Measurements from ENCODE around the gene VPS45. TPM values are rescaled to one million over a fixed set of nuclear protein-coding genes. Genes with fewer than 3 reads are reported as not detected.

The VPS45 gene
- total RNA-seq, 2 donors from 2014 or later: 27.3 to 32.0 TPM

DNA sequence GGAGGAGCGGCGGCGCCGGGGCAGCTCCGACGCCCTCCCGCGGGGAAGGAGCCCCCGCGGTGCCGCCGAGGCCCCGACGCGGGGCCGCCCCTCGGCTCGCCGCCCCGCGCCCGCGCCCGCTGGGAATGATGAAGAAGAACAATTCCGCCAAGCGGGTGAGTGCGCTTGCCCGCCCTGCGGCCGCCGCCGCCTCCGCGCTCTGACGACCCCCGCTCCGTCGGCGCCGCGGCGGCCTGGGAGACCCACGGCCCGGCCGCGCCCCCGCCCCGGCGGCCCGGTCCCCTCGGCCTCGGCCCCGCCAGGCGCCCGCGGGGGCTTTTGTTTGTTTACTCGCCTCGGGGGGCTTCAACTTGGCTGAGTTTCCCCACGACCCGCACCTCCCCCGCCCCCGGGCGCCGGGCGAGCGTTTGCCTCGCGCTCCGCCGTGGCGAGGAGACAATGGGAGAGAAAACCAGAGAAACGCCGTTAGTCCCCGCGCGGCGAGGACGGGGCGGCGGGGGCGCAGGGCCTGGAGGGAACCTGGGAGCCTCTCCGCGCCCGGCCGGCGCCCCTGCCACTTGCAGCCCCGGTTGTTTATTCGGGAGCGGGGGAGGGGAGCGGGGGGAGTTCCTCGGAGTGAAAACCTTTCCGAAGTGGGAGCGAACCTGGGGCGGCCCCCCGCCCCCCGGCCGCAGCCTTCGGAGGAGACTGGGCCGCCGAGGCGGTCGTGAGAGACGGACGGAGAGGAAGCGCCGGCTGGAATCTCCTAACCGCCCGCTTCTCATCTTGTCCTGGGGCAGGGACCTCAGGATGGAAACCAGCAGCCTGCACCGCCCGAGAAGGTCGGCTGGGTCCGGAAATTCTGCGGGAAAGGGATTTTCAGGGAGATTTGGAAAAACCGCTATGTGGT lies 82.8 kb downstream of the VPS45 start:
- ATAC-seq: no peak
- DNase-seq: peak in 1 of 2 donors; percentile 54
- intact Hi-C loops (cut with DNase I, micrococcal nuclease): no loop called here

DNA sequence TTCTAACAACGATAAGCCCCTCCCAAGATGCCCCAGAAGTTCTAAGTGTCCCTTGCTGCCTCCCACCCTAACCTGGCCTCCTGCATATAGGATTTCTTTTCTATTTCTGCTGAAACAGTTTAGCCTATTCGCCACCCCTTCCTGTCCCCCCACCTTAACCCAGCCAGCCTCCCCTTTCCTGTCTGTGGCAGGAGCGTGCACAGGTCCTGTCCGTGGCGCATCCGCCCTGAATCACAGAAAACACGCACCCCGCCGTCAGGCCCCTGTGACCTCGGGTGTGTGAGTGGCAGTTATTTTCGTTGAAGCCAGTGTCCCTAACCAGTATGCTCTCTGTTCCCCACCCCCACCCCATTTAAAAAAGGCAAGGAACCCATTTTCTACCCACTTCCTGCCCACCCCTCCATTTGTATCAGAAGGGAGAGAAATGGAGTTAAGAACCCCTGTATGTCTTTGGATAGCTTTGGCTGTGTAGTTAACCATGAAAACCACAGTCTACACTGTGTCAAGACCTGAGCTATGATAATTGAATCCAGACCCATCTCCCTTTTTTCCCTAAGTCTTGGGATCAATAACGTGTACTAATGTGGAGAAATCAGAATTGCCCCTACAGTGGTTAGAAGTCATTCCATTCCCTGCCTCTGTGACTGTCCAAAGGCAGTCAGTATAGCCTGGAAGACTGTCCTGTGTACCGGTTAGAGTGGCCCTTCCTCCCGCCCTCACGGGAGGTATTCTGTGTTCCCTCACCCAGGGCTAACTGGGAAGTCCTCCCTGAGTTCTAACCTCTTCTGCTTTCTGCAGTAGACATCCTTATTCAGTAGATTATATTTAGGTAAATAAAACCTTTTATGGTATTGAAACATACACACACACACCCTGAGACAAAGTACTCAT lies 84.0 kb downstream of the VPS45 start:
- intact Hi-C loops (cut with DNase I, micrococcal nuclease): no loop called here
- ATAC-seq (peak; percentile 56), DNase-seq (peak; percentile 51 to 63)

DNA sequence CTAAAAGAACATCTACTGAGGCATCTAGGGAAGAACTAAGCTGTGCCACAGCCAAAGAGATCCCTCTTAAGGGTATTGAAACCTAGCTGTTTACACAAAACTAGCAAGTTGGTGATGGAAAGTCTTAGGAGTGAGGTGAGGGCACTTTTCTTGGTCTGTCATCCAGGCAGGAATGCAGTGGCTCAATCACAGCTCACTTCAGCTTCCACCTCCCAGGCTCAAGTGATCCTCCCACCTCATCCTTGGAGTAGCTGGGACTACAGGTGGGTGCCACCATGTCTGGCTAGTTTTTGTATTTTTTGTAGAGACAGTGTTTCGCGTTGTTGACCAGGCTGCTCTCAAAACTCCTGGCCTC lies 84.6 kb downstream of the VPS45 start:
- intact Hi-C loops (cut with DNase I, micrococcal nuclease): no loop called here
- no peak for ATAC-seq
- DNase-seq: no peak

DNA sequence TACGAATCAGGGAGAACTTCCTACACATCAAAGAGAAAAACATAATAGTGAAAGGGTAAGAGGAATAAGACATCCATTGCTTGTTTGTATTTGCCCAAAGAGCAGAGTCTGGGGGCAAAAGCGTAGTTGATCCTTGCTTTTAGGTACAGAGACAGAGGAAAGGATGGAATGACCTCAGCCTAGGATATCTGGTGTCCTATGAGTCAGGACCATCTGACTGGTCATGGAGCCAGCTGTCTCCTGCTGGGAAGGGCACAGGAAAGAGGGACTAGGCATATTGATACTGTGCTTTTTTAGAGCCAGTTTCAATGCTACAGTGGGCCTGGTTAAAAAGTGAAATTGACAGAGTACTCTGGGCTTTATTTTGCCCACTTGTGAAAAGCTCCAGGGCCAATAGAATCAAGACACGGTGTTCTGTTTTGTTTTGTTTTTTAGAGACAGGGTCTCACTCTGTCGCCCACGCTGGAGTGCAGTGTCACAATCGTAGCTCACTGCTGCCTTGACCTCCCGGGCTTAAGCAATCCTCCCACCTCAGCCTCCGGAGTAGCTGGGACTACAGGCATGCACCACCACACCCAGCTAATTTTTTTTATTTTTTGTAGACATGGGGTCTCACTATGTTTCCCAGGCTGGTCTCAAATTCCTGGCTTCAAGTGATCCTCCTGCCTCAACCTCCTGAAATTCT lies 85.3 kb downstream of the VPS45 start:
- no peak for DNase-seq
- intact Hi-C loops (cut with DNase I, micrococcal nuclease): no loop called here
- no peak for ATAC-seq

DNA sequence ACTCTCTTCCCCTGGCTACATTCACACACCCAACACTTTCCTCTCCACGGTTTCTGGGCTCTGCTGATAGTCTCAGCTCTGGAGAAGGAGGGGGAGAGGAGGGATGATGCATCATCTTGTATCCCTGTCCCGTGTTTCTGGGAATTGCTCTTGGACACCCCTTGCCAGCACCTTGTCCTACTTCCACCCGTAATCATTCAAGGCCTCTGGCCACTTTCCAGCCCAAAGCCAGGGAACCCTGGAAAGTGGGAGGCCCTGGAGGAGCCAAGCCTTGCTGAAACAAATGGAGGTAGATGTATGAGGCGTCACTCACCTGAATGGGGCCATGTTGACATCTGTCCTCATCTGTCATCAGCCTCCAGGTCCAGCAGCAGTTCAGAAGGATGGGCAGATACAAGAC lies 86.6 kb downstream of the VPS45 start:
- ATAC-seq (no peak), DNase-seq (peak in 1 of 2 donors; percentile 62)
- intact Hi-C loops (cut with DNase I, micrococcal nuclease): no loop called here

DNA sequence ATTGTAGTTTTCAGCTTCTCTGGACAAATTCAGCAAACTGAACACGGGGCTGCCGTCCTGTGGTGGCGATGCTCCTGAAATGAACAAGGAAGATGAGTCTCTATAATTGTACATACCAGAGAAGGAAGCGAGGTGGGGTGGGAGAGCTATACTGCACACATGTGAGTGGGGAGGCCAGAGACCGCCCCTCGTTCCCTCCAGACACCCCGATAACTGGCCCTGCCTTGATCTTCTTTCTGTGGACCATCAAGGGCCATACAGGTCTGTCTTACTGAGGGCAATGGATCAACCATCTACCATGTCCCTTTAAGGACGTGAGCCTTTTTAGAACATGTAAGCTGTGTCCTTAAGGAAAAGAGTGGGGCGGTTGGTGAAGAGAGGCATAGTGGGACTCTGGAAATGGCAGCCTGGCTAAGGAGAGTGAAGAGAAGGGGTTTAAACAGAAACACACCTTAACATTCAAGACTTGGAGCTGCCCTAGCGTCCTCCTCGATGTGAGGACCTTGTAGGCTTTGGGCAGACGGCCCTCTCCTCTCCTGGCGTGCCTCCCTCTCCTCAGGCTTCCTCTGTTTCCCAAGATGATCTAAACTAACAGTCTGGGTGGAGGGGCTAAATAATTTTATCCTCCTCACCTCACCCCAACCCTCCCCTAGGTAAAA lies 88.0 kb downstream of the VPS45 start:
- DNase-seq: no peak
- intact Hi-C loops (cut with DNase I, micrococcal nuclease): no loop called here
- ATAC-seq: no peak

DNA sequence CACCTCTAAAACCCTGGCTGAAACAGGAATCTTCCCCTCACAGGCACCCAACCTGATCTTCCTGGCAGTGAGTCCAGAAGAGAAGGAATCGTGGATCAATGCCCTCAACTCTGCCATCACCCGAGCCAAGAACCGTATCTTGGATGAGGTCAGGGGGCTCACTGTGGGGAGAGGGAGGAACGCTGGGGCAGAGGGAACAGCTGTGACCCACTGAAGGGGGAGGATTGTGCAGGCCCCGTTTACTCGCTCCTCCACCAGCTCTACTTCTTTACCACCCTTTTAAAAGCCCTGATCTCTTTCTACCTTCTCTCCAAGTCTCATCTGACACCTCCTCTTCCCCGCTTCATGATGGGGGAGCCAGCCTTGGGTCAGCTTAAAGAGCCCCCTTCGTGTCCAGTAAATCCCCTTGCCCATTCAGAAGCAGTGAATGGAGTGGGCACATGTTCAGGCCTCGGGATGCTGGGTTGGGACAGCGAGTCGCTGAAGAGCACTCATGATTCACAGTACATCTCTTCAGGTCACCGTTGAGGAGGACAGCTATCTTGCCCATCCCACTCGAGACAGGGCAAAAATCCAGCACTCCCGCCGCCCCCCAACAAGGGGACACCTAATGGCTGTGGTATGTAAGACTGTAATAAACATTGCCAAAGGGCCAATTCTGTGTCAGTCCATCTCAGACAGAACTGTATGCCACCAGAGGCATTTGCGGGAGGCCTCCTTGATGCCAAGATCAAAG lies 89.5 kb downstream of the VPS45 start:
- intact Hi-C loops (cut with DNase I, micrococcal nuclease): no loop called here

DNA sequence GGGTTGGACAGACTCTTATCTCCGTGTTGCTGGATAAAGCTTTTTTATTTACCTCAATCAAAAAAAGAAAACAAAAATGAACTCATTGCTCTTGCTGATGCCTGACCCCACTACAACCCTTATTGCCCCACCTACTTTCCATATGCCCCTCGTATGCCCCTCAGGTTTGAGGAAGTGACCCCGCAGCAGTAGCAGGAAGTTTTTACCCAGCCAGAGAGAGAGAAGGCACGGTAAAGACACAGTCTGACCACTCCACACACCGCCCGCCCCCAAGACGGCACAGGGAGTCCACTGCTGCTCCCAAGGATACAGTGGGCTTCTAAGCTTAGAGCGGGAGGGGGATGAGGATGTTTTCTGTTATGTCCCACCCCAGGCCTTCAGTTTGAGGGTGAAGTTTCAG lies 92.0 kb downstream of the VPS45 start:
- no peak for ATAC-seq
- DNase-seq: peak; percentile 34 to 48
- intact Hi-C loops (cut with DNase I, micrococcal nuclease): no loop called here

More for the DNA sequence above, 89.5 kb downstream of the VPS45 start:
- DNase-seq: no peak
- no peak for ATAC-seq

DNA sequence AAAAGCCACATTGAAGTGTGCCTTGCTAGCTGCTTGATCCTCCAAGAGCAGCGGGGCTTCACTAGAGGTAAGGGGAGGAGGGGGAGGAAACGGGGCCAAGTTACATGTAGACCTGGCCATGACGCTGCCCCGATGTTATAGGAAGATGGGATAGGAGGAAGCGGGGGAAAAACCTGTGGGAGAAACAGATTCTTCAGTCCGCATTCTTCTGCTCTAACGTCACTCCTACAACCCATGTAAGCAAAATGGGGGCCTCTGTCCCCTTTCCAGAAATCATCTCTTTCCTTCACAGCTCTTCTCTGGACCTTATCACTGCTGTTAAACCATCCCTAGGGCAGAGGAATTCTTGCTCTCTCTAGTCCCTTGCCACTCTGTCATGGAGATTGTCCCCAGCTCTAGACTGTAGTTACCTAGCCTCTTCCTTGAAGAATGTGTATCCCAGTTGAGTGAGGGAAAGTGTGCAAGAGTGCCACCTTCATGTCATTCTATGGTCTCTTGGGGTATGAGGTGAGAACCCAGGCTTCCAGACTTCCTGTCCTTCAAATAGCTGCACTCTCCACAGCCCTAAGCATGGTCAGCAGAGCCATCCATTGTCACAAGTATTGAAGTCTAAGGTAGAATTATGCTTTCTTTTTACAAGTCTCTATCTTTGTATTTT lies 93.5 kb downstream of the VPS45 start:
- intact Hi-C loops (cut with DNase I, micrococcal nuclease): loop anchor here in 1 of 2 donors (10.0 kb wide), 1 partner anchor 266 kb away; the partner anchor contains the start of gene BOLA1
- DNase-seq: no peak
- no peak for ATAC-seq

DNA sequence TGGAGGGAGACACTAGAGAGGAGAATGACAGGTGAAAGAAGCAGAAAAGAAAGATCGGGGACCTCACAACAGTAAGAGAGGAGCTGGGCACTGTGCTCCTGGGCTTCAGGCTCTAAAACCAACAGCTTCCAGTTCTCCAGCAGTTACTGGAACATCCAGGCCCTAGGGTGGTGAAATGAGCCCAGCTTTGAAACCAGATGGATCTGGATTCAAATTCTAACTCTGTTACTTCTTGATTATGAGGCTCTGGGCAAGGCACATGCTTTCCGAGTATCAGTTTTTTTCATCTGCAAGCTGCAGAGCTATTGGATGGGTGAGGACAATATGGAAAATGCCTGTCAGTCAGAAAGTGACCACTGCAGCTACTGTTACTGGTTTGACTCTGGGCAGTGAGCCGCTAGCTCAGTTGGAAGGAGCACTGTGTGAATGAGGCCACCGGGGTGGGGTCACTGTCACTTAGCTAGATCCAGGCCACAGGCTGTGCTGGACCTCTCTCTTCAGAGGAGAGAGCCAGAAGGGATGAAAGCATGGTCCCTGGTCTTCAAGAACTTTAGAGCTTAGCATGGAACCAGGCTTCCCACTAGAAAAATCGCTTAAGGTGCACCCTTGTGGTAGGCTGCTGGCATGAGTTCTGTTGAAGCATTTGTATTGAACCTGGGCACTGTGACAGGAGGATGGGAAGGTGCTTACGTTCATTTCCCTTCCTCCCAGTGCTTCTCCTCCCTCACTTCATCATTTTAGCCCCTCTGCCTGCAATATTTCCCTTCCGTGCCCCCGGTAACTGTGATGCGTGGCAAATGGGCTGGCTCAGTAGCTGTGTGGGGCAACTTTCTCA lies 94.4 kb downstream of the VPS45 start:
- intact Hi-C loops (cut with DNase I, micrococcal nuclease): loop anchor here in 1 of 2 donors (10.0 kb wide), 1 partner anchor 267 kb away; the partner anchor contains the start of gene BOLA1
- DNase-seq (no peak), ATAC-seq (no peak)

DNA sequence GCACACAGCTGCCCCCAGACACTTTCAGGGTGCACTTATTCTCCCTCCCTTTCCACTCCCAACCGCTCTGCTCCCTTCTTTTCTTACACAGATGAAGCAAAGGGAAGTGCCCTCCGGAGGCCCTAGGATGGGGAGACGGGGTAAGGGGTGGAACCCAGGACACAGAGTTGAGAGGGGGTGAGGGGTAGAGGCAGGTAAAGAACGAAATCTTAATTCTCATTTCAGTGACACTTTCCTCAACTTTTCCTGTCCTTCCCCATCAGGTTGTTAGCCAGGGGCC lies 94.9 kb downstream of the VPS45 start:
- intact Hi-C loops (cut with DNase I, micrococcal nuclease): loop anchor here in 1 of 2 donors (10.0 kb wide), 1 partner anchor 268 kb away; the partner anchor contains the start of gene BOLA1
- DNase-seq (no peak), ATAC-seq (no peak)

DNA sequence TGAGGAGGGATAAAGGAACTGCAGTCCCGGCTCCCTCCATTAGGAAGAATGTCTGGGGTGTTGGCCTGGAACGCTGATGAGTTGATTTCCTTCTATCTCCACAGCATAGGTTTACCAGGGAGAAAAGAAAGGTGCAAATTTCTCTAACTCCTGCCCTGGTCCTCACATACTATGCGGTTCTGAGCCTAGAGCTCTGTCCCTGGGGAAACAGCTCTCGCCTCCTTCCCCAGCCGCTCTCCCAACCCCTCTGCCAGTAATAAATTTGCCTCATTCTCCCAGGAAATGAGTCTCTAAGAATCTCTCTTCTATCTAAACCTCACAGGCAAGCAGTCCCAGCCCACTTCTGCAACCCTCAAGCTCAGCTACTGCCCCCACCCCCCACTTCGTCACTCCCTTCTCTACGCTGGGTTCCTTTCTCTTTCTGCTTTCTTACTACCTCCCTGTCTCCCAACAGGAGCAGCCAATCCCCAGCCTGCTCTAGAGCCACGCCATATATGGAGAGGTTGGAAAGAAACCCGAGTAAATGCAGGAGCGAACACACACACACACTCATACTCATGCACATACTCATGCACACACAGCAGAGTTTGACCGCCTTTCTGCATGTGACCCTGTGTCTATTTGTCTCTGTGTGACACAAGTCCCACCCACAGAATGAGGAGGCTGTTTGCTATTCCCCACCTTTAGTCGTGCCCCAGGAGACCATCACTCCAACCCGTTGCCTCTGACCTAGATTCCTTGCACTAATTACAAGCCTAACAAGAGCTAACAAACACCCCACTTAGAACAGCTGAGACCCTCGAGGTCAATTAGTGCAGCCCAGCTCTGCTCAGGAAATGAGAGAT lies 95.5 kb downstream of the VPS45 start:
- peak; percentile 72 to 91 for DNase-seq
- ATAC-seq: peak; percentile 83
- intact Hi-C loops (cut with DNase I, micrococcal nuclease): loop anchor here in 1 of 2 donors (10.0 kb wide), 1 partner anchor 268 kb away; the partner anchor contains the start of gene BOLA1

DNA sequence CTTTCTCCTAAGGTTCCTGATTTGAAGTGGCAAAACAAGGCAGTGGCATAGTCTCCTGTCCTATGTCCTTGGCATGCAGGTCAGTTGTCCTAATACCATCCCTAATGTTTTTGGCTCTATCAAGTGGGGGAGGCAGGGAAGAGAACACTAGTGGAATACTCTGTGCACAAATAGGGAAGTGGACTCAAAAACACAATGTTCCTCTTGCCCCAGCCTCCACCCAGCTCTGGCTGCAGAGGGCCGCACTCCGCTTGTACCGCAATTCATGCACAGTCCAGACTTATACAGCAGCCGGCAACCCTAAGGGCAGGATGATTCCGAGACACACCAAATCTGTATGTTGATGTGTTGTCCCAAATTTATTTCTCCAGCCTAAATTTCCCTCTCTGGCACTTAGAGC lies 96.6 kb downstream of the VPS45 start:
- no peak for ATAC-seq
- intact Hi-C loops (cut with DNase I, micrococcal nuclease): loop anchor here in 1 of 2 donors (10.0 kb wide), 1 partner anchor 269 kb away; the partner anchor contains the start of gene BOLA1
- peak in 1 of 2 donors; percentile 1 for DNase-seq

DNA sequence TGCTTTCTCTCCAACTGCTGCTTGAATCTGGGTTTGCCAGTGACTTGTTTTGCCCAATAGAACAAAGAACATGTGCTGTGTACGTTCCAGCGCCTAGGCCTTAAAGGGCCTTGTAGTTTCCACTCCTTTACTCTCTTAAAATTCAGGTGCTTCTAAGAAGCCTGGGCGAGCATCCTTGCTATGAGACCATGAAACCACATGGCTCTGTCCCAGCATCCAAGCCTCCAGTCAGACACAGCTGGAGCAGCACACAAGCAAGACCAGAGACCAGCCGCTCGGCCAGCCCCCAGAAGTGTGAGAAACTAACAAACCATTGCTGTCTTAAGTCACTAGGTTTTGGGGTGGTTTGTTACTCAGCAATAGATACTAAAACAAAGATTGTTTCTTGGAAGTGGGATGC lies 97.2 kb downstream of the VPS45 start:
- intact Hi-C loops (cut with DNase I, micrococcal nuclease): loop anchor here in 1 of 2 donors (5.0 to 10.0 kb wide), 3 partner anchors 92 to 270 kb away; partner anchors contain the start of gene BOLA1
- ATAC-seq (no peak), DNase-seq (peak in 1 of 2 donors; percentile 17)
